HL-60/S4 treated with phorbol 12-myristate 13-acetate at 8.2 ng/mL for 4 days and 3 days (cell line): ENCODE measurements around the gene XKR7.

Source experiments
- in situ Hi-C: fragments of 300-500 bp; cut with MboI; formaldehyde crosslinking; loops from 2 replicates; pipeline ENCODE4 v1.15.0; 2022; ENCODE audit warnings: low sequenced_read_pairs

Gene XKR7

DNA sequence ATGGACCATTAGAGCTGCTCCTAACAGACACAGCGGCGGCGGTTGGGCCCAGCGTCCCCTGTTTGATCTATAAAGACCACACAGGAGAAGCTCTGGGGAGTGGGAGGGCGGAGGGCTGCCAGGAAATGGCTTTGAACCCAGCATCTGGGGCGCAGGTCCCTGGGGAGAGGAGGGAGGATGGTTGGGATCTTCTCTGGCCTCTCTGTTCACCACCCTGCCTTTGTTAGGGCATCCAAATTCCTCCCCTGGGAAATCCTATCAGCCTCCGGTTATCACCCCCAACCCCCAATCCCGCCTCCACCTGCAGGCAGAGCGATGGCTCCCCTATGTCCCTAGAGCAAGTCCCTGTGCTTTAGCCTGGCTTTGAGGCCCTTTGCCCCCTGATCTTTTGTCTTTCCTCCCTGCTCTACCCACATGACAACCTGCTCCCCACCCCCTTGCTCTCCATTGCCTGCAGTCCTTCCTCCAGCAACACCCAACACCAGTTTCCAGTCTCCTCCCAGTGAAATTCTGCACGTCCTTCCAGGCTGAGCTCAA lies 7.1 kb downstream of the XKR7 start:
- in situ Hi-C loops, result no loop called here

DNA sequence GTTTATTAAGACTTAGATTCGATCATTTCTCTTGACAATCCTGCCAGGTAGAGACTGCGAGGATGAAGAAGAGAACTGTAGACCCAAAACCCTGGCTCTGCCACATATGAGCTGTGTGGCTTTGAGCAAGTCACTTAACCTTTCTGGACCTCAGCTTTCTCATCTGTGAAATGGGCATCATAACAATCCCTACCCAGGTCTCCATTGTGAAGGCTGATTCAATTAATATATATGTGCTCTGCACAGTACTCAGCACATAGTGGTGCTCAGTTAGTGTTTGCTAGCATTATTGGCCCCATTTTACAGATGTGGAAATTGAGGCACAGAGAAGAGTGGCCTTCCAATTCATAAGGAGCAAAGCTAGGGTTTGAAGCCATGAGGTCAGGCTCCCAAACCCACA lies 7.9 kb downstream of the XKR7 start:
- in situ Hi-C loops, result no loop called here

DNA sequence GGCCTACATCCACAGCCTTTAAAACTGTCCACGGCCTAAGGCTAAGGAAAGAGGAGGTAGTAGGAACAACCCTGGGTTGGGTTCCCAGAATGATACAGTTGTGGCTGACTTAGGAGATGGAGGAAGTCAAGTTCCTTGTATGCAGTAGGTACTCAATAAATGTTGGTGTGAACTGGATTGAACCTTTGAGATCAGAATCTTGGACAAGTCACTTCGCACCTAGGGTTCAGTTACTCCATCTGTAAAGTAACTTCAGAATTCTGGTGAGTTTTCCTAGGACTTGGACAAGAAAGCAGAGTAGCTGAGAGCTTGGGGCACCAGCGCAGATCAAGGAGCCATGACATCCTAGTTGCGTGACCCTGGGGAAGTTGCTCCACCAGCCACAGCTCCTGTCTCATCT lies 9.1 kb downstream of the XKR7 start:
- in situ Hi-C loops, result no loop called here

DNA sequence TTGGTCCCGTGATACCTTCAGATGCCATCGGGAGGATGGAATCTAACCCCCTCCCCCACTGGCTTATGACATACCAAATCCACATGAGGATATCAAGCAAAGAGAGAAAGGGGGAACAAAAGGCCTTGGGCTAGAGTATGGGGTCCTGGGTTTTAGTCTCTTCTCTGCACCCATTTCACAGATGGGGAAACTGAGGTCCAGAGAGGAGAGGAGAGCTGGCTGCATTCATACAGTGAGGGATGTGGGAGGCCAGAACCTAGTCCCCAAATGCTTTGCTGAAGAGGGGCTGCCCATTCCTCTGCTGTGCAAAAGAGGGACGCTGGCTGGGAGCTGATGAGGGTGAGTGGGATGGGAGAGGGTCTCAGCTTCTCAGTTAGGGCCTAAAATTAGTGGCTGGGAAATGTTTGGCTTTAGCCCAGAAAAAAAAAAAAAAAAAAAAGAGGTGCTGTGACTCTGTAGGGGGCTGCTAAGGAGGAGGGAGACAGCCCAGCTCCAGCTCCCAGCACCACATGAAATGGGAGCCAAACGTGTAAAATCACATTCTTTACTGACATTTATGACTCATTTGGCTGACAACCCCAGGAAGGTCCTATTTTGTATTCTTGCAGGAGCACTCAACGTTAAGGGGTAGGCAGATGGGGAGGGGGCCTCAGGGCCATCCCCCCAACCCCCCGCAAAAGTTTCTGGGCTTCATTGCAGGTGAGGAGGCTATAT lies 11.9 kb downstream of the XKR7 start:
- in situ Hi-C loops, result no loop called here

DNA sequence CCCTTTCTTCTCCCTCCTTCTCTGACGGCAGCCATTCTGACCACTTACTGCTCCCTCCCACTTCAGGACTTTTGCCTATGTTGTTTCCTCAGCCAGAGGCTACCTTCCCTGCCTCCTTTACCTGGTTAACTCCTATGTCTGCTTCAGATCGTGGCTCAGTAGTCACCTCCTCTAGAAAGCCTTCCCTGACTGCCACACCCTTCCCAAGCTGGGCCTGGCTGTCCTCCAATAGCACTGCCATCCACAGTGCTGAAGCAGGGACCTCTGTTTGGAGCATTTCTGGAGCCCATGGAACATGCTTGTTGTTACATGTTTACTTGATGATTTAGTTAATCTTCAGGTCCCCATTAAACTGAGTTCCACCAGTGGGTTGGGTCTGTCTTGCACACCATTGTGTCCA lies 13.8 kb downstream of the XKR7 start:
- in situ Hi-C loops, result no loop called here

DNA sequence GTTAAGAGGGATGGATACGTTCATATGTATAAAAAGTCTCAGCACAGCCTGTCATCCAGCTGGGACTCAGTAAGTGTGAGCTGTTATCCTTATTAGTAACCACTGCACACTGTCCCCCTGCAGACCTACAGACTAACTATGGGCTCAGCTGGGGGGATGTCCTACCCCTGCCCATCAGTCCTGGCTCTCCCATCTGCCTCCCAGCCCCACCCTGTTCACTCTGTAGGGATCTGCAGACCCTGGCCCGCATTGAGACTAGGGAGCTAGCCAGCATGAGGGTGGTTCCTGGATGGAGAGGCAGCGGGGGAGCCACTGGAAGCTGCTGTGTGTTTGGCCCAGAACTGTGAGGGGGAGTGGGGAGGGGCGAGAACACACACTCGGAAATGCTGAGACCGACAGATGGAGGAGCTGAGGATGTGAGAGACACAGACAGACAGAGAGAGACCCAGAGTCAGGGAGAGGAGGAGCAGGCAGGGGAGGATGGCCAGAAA lies 17.1 kb downstream of the XKR7 start:
- in situ Hi-C loops, result no loop called here

DNA sequence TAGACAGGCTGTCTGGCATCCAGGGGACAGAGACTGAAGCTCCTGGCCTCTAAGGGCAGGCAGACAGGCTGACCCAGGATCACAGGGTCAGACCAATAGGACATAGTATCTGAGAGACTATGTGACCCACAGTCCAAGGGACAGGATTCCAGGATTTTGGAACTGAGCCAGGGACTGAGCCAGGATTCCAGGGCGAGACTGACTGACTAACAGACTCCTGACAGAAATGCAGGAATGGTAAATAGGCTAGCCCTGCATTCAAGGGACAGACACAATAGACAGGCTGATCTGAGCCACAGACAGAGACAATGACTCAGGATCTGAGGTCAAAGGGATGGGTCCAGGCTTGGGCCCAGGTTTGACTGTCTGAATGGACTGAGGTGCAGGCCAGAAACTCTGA lies 19.8 kb downstream of the XKR7 start:
- in situ Hi-C loops, result no loop called here

DNA sequence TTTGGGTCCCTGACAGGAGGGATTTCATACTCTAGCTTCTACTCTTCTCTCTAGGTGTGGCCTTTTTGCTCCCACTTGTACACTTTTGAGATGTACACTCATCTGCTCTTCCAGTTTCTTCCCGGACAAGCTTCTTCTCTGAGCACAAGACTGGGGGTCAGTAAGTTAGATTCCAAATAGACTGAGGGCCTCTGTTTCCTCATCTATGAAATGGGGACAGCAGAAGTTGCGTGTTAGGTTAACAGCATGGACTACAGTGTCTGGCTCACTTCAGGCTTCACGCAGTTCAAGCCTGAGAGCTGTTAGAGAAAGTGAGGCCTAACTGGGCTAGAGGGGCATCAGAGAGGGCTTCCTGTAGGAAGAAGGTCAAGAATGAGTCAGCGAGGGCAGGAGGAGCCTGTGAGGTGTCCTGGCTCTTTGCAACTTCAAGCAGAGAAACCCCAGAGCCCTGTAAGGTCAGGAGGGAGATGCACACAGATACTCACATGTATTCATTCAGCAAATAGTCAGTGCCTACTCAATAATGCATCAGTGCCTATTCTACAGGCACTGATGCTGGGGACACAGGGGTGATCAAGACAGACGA lies 20.6 kb downstream of the XKR7 start:
- in situ Hi-C loops, result no loop called here

DNA sequence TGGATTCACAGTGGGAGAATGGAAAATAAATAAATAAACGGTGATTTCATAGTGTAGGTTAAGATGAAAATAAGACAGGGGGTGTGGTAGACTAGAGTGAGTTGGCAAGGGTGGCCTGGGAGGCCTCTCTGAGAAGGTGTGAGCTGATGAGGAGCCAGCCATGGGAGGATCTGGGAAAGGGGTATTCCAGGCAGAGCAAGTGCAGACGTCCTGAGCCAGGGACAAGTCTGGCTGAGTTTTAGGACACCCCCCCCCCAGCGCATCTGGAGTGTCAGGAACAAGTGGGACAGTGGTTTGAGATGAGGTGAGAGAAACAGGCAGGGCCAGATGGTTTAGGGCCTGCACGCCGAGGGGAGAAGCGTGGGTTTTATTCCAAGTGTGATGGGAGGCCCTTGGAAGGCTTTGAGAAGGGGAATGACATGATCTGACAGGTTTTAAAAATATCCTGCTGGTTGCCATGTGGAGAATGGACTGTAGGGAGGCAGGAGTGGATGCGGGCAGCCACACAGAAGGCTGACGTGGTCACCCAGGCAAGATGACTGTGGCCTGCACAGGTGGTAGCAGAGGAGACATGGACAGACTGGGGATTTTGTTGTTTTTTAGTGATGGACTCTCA lies 21.2 kb downstream of the XKR7 start:
- in situ Hi-C loops, result no loop called here

DNA sequence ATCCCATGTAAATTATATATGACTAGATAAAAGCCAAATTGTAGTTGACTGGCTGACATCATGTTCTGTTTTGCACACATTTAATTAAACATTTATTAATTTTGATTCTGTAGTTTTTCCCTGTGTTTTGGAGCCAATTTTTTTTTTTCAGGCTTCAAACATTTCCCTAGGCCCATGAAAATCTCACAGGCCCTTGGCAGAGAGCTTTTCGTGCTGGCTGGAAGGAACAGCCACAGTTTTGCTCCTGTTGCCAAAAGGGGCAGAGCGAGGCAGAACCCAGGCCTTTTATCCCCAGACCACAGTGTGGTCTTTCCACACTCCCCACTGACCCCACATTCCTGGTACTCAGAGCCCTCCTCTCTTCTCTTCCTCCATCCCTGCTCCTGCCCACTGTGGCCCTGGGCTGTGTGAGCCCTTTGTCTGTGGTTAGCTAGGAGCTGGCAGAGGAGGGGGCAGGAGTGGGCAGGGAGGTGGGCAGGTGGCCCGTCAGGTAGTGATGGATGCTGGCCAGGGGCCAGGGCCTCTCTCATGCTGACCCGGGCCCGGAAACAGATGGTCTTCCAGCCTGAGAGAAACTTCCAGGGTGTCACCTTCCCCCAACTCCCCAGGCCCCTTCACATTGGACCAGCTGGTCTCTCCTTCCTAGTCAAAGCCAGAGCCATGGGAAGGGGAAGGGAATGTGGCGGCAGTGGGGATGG lies 22.8 kb downstream of the XKR7 start:
- in situ Hi-C loops, result no loop called here

DNA sequence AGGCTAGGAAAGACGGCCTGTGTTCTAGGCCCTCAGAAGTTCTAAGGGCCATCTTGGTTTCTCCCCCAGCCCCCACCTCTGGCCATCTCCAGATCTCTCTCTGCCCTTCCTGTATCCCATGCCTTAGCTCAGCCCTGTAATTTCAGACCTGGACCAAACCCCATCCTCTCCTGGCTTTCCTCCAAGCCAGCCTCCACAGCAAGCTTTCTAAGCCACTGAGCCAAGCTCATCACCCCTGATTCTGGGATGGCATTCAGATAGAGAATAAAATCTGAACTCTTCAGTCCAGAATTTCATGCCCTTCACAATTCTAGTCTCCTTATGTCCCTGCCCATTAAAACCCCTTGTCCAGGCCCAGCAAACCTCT lies 23.4 kb downstream of the XKR7 start:
- in situ Hi-C loops, result no loop called here

DNA sequence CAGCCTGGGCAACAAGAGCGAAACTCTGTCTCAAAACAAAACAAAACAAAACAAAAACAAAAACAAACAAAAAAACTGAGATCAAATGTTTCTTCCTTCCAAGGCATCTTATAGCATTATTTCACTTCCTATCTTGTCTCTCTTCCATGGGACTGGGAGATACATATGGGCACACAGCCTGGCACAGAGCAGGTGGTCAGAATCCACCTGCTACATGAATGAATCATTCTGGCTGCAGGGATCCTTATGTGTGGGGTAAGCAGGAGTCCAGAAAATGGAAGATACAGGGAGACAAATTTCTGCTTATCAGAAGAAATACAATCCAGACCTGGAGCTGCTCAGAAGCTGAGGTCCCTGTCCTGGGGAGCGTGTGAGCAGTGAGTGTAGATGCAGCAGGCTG lies 24.1 kb downstream of the XKR7 start:
- in situ Hi-C loops, result no loop called here

DNA sequence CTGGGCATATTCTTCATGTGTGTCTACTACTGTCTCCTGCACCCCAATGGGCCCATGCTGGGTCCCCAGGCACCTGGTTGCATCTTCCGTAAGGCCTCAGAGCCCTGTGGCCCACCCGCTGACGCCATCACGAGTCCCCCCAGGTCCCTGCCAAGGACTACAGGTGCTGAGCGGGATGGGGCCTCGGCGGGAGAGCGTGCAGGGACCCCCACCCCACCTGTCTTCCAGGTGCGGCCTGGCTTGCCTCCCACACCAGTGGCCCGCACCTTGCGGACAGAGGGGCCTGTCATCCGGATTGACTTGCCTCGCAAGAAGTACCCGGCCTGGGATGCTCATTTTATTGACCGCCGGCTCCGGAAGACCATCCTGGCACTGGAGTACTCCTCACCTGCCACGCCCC lies 29.0 kb downstream of the XKR7 start:
- in situ Hi-C loops, result no loop called here

DNA sequence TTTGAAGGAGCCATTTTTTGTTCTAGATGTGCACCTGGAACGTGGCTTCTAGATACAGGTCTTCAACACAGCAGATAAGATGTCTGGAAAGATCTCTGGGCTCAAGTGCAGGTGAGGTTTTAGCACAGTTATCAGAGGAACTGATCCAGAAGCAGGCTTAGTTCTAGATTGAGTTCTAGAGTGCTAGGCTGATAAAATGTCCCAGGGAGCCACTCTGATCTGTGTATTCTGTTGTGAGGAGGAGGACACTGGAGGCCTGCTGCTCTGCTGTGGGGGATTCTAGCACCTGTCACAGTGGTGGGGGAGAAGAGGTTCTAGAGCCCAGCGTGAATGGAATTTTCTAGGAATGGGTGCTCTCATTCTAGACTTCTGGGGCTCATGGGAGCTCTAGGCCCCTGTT lies 30.3 kb downstream of the XKR7 start:
- in situ Hi-C loops, result no loop called here

DNA sequence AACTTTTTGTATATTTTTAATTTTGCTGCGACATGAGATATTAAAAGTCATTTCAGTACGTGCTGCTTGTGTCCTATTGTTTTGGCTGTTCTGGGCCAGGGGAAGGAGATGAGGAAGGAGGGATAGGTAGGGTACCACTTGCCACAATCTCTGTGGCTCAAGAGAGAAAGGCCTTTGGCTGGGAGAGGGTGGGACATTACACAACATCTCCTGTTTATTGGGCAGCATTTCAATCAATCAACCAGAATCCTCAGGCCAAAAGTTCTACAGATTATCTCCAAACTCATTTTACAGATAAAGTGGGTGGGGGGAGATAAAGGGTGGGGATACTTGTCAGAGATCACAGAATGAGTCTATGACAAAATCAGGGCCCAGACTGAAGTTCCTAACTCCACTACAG lies 35.4 kb downstream of the XKR7 start:
- in situ Hi-C loops, result no loop called here

DNA sequence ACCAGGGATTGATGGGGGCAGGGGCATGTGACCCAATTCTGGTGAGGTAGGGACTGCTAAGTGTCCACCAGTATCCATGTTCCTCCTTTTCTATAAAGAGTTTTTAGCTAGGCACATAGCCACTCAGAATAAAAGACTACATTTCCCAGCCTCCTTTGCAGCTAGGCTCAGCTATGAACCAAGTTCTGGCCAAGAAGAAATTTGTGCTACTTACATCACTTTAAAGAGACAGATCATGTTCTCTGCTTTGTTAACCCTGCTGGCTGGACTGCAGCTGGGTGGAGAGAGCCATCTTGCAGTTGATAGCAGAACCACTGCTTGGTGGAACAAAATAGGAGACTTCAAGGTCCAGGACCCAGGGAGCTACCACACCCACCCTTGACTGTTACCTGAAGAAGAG lies 37.0 kb downstream of the XKR7 start:
- in situ Hi-C loops, result no loop called here

DNA sequence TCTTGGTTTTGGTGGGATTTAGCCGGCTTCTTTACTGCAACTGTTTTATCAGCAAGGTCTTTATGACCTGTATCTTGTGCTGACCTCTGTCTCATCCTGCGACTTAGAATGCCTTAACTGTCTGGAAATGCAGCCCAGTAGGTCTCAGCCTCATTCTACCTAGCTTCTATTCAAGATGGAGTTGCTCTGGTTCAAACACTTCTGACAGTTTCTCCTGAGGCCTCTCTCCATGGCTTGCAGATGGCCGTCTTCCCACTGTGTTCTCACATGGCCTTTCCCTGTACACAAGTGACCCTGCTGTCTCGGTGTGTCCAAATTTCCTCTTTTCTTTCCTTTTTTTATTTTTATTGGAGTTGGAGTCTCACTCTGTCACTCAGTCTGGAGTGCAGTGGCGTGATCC lies 38.1 kb downstream of the XKR7 start:
- in situ Hi-C loops, result no loop called here

DNA sequence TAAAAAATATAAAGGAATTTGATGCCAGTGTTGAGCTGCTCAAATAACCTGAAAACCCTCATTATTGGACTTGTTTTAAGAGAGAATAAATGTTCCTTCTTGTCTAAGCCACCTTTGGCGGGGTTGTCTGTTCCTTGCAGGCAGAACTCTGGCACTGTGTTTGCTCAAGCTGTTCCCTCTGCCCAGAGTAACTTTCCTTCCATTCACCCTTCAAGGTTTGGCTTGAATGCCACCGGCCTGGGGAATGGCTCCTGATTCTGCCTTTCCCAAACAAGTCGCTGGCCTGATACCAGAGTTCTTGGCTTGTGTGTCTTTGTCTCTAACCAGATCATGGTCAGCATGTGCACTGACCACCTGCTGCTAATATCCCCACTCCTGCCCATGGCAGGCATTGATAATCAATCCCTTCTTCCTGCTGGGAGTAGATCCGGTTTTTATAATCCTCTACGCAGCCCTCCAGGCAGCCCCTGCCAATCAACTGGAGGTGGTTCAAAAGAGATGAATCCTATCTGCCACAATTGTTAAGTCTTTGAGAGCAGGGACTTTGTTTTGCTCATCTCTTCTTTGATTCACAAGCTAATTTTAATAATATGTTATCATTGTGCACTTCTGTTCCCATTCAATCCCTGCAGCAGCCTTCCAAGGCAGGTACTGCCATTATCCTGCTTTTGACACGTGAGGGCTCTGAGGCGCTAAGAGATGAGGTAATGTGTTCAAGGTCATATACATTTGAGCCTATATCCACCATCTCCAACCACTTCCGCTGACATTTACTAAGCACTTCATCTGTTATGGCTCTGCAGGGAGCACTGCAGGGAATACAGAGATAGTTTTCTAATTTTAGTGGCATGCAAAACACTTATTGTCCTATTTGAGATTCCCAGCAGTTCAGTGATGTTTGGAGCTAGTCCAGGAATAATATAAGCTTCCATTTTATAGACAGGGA lies 39.2 kb downstream of the XKR7 start:
- in situ Hi-C loops, result no loop called here

DNA sequence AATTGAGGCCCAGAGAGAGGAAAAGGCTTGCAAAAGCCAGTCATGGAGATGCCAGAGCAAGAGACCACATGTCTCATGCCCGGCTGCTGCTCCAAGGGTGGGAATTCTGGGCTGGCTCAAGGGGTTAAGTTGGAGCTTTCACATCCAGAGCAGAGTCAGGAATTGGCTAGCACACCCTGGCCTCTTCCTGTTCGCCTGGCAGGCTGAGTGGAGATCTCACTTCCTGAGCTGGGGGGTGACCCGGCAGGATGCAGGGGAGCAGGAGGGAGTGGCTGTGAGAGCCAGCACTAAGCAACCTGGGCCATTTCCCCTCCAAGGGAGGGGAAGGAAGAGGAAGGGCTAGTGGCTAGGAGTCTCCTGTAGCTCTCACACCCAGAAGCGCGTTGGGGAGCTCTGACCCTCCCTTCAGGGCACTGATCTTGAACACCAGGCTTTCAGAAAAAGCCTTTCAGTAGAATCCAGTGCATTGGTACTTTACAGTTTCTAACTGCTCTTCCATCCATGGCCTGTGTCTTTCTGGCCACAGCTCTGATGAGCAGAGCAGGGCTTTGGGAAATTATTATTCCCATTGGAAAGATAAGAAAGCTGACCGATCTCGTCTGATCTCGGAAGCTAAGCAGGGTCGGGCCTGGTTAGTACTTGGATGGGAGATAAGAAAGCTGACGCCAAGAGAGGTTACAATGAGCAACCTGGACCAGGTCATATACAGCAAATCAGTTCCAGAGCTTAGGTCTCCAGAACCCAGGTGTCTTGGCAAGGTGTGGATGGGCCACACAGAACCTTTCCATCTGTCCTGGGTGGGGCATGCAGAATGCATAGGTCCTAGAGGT lies 40.1 kb downstream of the XKR7 start:
- in situ Hi-C loops, result no loop called here

DNA sequence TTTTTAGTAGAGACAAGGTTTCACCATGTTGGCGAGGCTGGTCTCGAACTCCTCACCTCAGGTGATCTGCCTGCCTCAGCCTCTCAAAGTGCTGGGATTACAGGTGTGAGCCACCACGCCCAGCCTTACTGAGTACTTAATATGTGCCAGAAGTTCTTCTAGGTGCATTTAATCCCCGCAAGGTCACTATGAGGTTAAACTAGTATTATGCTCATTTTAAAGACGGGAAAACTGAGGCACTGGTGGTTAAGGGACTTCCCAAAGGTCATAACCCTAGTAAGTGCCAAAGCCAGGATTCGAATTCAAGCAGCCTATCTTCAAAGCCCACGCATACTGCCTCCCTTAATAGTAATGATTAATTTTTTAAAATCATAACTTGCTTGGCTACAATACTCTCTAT lies 41.6 kb downstream of the XKR7 start:
- in situ Hi-C loops, result no loop called here
